Right lobe of liver (tissue), 4 donors: ENCODE results near the gene AGR2.

ENCODE experiments used
- CTCF ChIP-seq, 4 donors: fragments of 200-600 bp in 3 of 4; fragments of 450-650 bp in 1 of 4; IDR thresholded peaks; one replicate each; pipeline versions ENCODE4 v1.5.1 to v1.8.0; 2016 to 2022; ENCODE audit warnings: antibody characterized with exemption in 4 of 4, mild to moderate bottlenecking in 2 of 4
- POLR2A ChIP-seq: fragments of 450-650 bp; IDR thresholded peaks from one replicate; pipeline ENCODE4 v1.6.1; 2017; ENCODE audit warnings: antibody characterized with exemption, mild to moderate bottlenecking
- donor health status: DM: no; HTN: no; CAD: no.
- donor health status: DM: no; HTN: no; CAD: no.
- donor health status: DM: no; HTN: yes; CAD: no.

- TF ChIP-seq CTCF (IDR thresholded peaks at IDR 0.05) = no peak
- TF ChIP-seq POLR2A = no peak
Measured at GRCh38 chr7:16791071-16791470, 13.7 kb downstream of the AGR2 start.
